ENCODE measurements around the gene DSG3.

DSG3 gene, protein sequence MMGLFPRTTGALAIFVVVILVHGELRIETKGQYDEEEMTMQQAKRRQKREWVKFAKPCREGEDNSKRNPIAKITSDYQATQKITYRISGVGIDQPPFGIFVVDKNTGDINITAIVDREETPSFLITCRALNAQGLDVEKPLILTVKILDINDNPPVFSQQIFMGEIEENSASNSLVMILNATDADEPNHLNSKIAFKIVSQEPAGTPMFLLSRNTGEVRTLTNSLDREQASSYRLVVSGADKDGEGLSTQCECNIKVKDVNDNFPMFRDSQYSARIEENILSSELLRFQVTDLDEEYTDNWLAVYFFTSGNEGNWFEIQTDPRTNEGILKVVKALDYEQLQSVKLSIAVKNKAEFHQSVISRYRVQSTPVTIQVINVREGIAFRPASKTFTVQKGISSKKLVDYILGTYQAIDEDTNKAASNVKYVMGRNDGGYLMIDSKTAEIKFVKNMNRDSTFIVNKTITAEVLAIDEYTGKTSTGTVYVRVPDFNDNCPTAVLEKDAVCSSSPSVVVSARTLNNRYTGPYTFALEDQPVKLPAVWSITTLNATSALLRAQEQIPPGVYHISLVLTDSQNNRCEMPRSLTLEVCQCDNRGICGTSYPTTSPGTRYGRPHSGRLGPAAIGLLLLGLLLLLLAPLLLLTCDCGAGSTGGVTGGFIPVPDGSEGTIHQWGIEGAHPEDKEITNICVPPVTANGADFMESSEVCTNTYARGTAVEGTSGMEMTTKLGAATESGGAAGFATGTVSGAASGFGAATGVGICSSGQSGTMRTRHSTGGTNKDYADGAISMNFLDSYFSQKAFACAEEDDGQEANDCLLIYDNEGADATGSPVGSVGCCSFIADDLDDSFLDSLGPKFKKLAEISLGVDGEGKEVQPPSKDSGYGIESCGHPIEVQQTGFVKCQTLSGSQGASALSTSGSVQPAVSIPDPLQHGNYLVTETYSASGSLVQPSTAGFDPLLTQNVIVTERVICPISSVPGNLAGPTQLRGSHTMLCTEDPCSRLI

DNA sequence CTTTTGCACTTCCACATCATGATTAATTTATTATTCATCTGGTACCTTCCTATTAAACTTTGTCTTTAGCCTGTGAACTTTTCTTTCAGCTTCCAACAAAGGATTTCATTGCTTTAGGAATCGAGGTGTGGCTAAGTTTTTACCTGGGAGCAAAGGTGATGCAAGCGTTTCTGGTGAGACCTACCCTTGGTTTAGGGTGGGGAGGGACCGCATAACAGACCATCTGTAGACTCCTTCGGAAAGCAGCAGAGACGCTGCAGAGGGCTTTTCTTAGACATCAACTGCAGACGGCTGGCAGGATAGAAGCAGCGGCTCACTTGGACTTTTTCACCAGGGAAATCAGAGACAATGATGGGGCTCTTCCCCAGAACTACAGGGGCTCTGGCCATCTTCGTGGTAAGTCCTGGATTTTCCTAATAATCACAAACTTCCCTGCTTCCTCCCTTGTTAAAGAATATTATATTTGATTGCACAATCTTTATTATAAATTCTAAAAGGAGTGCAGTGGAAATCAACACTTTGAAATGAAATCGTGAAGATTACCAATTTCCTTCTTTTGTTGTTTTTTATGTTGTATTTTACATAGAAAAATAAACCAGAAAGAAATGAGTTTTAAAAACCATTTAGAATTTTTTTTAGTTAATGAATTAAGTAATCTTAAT is at the start of gene DSG3:
DSG3 (plus strand) TSS at position 212 of the 662 bp plus-strand sequence; CDS start at position 349, 137 bp downstream.
- DNase-seq = no peak

DNA sequence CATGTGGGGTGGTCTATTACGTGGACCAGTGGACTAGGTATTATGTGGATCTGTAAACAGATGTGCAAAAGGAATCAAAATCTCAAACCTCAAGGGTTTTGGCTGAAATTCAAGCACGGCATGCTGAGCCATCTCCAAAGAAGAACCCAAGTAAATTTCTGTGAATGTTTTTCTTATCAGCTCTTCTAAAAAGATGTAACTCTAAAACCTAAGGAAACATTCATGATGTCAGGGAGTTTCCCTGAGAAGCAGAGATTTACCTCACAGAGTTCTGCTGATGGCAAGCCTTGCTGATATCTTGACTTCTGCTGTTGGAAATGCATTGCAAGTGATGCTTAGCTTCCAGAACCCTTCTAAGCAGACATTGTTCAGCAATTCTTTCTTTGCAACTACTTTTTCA is 49.4 kb upstream of the DSG3 start:
- DNase-seq = no peak

DNA sequence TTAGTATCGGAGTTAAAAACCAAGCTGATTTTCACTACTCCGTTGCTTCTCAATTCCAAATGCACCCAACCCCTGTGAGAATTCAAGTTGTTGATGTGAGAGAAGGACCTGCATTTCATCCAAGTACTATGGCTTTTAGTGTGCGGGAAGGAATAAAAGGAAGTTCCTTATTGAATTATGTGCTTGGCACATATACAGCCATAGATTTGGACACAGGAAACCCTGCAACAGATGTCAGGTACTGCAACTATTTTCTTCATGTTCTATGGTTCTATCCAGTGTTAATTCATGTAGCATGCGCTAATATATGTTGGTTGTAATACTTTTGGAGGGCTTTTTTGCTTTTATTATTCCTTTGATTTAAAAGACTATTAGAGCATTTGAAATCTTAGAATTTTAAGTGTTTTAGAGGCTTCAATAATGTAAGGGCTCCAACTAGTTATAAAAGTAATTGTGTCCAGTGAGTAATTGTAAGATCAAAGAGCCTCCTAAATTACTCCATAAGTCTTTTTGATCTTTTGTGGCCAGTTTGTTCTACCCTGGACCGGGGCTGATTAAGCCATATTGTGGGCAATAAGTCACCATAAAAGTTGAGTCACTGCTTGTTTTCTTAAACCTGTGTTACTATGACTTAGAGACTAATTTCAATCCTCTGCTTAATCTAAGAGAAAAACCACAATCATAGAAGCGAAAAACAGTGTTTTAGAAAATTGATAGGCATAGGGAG is 48.1 kb upstream of the DSG3 start:
- DNase-seq = no peak

DNA sequence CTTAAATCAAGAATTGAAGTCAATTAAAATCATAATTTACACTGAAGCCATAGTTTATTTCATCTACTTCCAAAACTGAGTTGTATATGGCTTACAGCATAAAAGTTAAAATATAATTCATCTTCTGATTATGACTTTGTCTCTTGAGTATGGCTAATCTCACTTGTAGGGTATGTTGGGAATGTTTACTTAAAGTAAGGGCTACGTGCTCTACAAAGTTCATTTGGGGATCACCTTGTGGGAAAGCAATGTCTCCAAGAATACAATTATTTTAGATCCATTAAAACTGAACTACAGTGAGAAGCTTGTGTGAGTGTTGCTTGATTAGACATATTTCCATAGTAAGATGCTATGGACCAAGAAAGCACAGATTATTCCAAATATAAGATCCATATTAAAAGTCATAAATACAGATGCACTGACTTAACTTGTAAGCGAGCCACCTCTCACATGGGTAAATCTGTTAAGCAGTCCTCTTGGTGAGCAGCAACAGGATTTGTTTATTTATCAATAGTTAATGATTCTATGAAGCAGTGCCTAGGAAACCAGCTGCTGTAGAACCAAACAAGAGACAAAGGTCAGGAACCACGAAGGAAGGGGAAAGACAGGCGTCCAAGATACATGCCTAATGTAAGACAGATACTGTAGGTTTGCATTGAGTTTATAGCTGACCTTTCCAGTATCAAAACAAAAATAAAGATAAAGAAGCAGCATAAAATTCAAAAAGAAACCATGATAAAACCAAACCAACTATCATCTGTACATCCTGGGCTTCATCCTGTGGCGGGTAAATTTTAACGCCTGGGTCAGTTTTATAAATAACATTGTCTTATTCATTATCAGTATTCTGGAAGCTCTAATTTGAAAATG is 46.1 kb upstream of the DSG3 start:
- DNase-seq = no peak

DNA sequence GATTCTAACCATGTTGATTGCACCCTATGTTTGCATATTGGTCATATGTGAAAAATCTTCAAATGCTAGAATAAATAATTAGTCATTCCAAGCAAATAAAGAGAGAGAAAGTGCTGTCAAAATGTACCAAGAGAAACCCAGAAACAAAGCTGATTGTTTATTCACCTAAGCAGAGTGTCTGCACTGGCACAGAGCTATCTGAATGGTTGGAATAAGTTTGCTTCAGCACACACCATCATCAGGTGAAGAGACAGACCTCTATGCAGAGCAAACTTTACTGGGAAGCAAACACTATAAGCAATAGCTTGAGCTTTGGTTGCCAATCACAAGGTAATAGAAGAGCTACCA is 45.5 kb upstream of the DSG3 start:
- no peak for DNase-seq

DNA sequence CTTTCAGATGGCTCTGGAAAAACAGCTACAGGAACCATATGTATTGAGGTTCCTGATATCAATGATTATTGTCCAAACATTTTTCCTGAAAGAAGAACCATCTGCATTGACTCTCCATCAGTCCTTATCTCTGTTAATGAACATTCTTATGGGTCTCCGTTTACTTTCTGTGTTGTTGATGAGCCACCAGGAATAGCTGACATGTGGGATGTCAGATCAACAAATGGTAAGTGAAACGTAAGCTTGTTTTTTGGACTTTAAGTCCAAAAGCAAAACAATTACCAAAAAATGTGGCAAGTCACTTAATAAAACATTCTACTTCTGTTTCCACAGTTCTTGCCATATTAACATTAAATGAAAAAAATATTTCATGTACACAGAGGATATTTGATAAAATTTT is 44.1 kb upstream of the DSG3 start:
- DNase-seq = no peak

DNA sequence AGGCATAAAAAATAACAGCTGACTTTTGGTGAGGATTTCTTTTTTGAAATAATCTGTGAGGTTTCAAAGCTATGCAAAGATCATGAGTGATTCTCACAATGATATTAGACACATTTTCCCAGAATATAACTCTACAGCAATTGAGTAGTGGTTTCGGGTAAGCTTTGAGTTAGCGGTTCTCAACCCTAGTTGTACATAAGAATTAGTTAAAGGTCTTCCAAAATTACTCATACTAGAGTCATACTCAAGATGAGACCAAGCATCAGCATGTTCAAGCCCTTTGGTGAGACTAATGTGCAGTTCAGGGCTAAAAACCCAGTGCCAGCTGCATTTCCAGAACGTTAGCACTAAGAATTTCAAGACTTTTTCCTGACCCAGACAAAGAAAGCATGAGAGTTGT is 39.9 kb upstream of the DSG3 start:
- DNase-seq = no peak

DNA sequence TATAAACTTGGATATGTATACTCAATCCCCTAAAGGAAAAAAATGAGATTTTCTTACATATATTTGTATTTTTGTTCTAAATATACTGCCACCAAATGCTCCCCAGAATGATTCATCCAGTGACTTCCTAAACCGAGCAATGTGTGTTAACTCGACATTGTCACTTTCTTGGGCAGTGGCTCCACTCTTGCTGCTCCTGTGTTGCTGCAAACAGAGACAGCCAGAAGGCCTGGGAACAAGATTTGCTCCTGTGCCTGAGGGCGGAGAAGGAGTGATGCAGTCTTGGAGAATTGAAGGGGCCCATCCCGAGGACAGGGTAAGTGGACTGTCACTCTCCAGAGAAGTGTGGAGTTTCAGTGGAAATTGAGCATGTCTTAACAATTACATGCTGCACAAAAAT is 38.3 kb upstream of the DSG3 start:
- DNase-seq = no peak

DNA sequence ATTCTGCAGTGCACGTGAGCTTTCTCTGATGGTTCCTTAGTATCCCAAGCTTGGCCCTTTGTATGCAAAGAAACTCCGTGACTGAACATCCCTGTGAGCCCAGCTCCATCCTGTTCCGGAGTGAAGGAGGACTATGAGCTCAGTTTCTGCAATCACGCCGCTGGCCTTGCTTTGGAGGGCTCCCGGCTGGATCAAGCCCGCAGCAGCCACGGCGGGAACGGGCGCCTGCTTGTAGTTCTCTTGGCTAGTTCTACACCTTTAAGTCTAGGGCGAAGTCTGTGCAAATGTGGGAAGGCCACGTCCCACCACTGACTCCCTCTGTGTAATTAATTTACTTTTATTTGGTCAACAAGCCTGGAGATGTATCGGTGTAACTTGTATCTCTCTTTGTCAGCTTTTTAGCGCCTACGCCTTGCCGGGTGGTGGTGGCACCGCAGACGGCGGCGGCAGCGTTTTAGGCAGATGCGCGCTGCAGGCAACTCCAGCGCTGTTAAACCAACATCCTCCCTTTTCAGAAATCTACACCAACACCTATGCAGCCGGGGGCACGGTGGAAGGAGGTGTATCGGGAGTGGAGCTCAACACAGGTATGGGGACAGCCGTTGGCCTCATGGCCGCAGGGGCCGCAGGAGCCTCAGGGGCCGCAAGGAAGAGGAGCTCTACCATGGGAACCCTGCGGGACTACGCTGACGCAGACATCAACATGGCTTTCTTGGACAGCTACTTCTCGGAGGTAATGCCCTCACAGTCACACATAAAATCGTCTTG is 36.6 kb upstream of the DSG3 start:
- DNase-seq = no peak

DNA sequence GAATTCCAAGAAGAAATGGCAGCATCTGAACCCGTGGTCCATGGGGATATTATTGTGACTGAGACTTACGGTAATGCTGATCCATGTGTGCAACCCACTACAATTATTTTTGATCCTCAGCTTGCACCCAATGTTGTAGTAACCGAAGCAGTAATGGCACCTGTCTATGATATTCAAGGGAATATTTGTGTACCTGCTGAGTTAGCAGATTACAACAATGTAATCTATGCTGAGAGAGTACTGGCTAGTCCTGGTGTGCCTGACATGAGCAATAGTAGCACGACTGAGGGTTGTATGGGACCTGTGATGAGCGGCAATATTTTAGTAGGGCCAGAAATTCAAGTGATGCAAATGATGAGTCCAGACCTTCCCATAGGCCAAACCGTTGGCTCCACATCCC is 34.4 kb upstream of the DSG3 start:
- DNase-seq = no peak

DNA sequence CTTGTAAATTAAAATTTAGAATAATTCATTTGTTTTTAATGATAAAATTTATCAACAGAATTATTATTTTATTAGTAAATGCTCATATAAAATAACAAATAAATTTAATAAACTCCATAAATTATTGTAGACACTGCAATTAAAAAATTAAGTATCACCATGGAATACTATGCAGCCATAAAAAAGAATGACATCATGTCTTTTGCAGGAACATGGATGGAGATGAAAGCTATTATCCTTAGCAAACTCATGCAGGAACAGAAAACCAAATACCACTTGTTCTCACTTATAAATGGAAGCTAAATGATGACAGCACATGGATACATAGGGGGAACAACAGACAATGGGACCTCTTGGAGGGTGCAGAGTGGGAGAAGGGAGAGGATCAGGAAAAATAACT is 29.7 kb upstream of the DSG3 start:
- DNase-seq = no peak

DNA sequence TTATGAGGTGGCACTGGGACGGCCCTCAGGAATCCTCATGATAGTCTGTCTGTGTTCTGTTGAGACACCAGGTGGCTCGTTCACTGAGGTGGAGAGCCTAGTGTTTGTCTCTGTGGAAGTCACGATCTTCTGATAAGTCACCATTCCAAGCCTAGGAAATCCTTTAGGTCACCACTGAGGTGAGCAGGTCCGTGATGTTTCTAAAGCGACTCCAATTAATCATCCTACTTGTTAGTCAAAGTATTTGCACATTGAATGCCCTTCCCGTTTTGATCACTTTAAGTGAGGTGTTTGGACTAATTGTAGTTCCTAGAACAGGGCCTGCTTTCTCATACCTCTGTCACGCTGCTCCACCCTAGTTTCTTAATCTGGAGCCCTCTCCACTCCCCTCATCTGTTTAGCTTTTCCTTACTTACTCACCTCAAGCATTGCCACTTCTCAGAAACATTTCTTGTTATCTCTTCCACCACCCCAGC is 28.0 kb upstream of the DSG3 start:
- no peak for DNase-seq

DNA sequence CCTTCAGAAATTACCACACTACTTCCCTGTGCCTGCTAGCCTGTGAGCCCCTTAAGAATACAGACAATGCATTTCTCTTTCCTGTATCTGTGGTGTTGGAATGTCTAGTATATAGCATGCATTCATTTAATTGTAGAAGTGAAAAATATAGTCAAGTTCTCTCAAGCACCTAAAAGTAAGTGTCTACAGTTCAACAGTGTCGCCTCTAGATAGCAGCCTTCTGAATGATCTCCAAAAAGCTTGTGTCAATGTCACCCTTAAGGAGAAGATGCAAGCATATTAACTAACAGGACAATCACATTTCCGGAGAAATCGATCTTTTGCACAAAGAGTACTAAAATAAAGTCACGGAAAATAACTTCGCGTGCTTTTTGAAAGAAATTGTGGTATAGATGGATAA is 27.5 kb upstream of the DSG3 start:
- no peak for DNase-seq

DNA sequence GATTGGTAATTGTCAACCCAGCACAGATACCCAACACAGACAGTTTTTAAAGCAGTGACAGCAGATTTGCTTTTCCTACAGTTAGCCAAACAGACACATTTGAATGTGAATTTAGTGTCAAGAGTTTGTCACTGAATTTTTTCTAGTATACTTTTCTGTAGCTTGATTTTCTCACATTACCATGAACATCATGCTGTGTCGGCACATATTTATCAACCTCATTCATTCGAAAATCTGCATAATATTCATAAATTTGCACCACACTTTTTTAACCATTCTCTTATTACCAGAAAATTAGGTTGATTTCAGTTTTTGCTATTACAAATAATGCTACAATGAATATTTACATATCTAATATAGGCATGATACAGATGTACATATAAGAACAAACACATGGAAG is 27.0 kb upstream of the DSG3 start:
- DNase-seq = no peak

DNA sequence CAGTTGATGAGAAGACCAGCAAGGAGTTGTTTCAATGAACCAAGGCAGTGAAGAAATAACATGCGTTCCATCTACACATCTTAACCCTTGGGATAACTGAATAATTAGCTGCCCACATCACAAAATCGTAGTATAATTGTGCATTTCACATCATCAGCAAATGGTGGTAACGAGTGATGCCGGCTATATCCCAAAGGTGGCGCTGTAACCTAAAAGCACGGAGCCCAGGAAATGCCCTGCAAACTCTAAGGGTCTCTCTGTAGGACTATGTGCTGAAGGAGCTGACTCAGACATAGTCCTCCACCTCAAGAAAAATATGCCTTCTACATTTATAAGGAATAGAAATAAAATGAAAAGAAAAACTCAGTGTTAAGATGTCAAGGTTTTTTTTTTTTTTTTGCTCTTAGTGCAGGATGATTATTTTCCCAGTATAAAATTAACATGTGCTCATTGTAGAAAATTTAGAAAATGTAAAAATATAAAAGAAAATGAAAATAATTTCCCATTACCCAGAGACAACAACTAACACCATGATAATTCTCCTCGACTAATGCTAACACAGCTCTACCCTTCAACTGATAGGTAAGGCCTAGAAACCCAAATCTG is 23.1 kb upstream of the DSG3 start:
- no peak for DNase-seq

DNA sequence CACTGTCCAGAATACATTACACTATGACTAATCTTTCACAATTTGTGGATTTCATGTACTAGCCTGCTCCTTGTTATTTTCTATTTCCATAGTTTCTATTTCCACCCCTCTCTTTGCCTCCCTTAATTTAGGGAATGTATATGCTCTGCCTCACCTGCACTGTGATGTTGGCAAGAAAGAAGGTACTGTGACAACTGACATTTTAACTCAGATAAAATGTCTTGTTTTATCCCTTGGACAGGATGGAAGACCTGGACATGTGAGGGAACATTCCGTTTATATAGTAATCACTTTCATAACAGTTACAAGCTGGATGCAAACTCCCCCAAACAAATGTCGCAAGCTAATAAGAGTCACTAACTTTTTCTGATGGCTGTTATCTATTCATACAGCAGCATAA is 21.5 kb upstream of the DSG3 start:
- no peak for DNase-seq

DNA sequence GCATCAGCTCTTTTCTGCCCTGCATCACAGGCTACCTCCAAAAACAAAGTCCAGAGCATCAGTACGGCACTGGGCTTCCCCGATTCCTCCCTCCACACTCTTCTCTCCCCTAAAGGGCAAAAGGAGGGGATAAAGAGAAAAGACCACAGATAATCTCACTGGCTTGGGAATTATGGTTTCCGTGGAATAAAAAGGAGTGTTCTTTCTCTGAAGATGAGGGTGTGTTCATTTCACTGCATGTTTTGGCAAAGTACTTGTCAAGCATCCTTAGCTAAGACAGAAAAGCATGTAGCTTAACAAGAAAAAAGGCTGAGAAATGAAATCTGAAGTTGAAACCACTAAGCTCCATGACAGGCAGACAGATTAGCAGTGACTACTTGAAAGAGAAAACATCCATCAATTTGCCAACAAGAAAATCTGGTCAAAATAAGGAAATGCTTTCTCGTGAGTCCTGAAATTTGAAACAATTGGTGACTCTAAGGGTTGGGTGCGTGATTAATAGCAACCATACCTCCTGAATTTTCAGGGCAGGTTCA is 20.6 kb upstream of the DSG3 start:
- DNase-seq = no peak

DNA sequence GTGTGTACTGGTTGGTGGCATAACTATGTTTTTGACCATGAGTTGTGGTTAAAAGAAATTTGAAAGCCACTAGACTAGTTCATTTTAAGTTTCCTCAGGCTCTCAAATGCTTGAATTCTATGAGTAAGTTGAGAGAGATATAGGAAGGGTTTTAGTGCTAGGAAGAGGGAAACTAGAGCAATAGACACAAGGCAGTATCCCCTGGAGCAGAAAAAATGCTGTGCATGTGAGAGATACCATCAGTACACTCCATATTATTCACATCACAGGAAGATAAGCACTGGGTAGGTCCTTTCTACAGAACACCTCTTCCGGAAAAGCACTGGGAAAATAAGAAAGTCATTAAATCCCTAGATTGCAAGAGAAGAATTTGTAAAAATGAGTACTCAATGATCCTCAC is 19.3 kb upstream of the DSG3 start:
- DNase-seq = no peak

DNA sequence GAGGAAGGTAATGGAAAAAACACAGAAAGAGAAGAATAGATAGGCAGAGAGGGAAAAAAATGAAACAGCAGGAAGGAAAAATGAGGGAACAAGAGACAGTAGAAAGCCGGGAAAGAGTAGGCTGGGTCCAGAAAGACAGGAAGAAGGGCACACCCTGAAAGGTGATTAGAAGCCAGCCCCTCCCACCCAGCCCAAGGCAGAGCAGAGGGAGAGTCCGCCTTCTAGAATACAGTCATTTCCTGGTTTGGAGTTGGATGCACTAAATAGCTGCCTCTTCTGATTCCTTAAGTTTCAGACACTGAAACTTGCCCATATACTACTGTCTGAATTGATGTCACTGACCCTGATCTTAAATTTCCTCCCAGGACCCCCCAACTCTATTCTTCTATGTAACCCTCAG is 17.9 kb upstream of the DSG3 start:
- DNase-seq = no peak

DNA sequence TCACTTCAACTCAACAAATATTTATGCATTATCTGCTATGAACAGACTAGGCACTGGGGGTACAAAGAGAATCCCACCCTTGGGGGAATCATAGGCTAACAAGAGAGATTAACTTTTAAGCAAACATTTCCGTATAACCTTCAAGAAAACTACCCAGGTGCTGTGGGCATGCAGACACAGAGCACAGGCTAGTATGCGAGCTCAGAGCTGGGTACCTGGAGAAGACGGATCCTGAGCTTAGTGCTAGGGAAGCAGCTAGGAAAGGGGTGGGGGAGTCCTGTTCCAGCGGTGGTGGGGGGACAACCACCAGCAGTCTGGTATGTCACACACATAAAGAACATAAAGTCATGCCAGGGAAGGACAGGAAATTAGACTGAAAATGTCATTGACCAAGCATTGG is 17.5 kb upstream of the DSG3 start:
- no peak for DNase-seq

All from CD4-positive, alpha-beta T cell treated with Interleukin-17A for 1 hour (primary cell).